DND-41 (cell line): Measurements from ENCODE around the gene NLRP11.

Experiments used
- EZH2 ChIP-seq: IDR thresholded peaks from 3 replicates; pipeline ENCODE4 v1.6.1; 2012; ENCODE audit warnings: borderline replicate concordance, low read depth, mild to moderate bottlenecking, moderate library complexity, low read length, inconsistent platforms; ENCODE audit not compliant: severe bottlenecking
- TF ChIP-seq, protein P1 (sequence below): IDR thresholded peaks from 2 replicates; pipeline ENCODE4 v1.5.1; 2012; ENCODE audit warnings: borderline replicate concordance, low read length, moderate library complexity, mild to moderate bottlenecking; ENCODE audit not compliant: poor library complexity, severe bottlenecking; ENCODE audit errors: extremely low read depth

DNA sequence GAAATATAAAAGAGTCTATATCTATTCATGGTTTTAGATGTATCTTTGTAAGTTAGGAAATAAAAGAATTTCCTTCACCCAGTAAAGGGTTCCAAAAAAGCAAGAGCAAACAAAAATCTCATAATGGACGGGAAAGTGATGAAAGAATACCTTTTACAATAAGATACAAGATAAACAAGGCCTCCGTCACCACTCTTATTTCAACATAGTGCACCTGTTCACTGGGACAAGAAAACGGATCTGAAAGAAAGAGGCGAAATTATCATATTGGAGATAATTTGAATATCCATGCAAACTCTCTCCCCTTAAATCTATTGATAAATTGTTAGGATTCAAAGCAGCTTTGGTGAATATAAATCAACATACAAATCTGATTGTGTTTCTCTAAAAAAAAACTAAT lies 877 bp upstream of the NLRP11 start:
- TF ChIP-seq EZH2 = no peak
- TF ChIP-seq, protein P1, sequence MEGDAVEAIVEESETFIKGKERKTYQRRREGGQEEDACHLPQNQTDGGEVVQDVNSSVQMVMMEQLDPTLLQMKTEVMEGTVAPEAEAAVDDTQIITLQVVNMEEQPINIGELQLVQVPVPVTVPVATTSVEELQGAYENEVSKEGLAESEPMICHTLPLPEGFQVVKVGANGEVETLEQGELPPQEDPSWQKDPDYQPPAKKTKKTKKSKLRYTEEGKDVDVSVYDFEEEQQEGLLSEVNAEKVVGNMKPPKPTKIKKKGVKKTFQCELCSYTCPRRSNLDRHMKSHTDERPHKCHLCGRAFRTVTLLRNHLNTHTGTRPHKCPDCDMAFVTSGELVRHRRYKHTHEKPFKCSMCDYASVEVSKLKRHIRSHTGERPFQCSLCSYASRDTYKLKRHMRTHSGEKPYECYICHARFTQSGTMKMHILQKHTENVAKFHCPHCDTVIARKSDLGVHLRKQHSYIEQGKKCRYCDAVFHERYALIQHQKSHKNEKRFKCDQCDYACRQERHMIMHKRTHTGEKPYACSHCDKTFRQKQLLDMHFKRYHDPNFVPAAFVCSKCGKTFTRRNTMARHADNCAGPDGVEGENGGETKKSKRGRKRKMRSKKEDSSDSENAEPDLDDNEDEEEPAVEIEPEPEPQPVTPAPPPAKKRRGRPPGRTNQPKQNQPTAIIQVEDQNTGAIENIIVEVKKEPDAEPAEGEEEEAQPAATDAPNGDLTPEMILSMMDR = no peak
